H1 (cell line): ENCODE data around the gene ZNF8. TPM values are rescaled to one million over a fixed set of nuclear protein-coding genes. Genes with fewer than 3 reads are reported as not detected.

Source experiments
- CTCF ChIA-PET: fragments of 300-600 bp; sonication (Branson Sonifier 250); formaldehyde crosslinking; loops from one replicate; lab custom pipeline; 2021; ENCODE audit not compliant: partially characterized antibody; lab: Charles Lee
- POLR2A ChIA-PET: fragments of 300-600 bp; sonication (Branson Sonifier 250); formaldehyde crosslinking; loops from one replicate; lab custom pipeline; 2021; ENCODE audit warnings: inconsistent platforms; ENCODE audit not compliant: partially characterized antibody; lab: Charles Lee
- DNase-seq, 2 experiments: peaks; one replicate each; pipeline versions ENCODE4 v3.0.0 to v3.0.0-alpha.2; 2010 to 2022; ENCODE audit warnings: low spot score in 2 of 2, low read depth in 1 of 2, mixed read lengths in 1 of 2
- FAIRE-seq: peaks from 2 replicates; lab custom pipeline; 2011; peaks lifted over from hg19 to GRCh38; lab: Jason Lieb, UNC
- H2AFZ ChIP-seq: 2 replicates; pipeline ENCODE4 v1.8.1; 2012; ENCODE audit warnings: low read length, inconsistent platforms
- H2AK5ac ChIP-seq: 2 replicates; pipeline ENCODE4 v1.6.1; 2013; ENCODE audit warnings: low read depth, low read length
- H2BK120ac ChIP-seq: replicated peaks from 2 replicates; pipeline ENCODE3; 2013; ENCODE audit warnings: low read depth, low read length, inconsistent platforms
- H2BK12ac ChIP-seq: 2 replicates; pipeline ENCODE4 v1.6.1; 2013; ENCODE audit warnings: low read depth, low read length
- H2BK15ac ChIP-seq: 2 replicates; pipeline ENCODE4 v1.6.1; 2013; ENCODE audit warnings: low read length
- H2BK20ac ChIP-seq: 2 replicates; pipeline ENCODE4 v1.6.1; 2013; ENCODE audit warnings: low read length
- H2BK5ac ChIP-seq: 2 replicates; pipeline ENCODE4 v1.6.1; 2013; ENCODE audit warnings: low read depth, low read length
- H3K14ac ChIP-seq: 2 replicates; pipeline ENCODE4 v1.6.1; 2013; ENCODE audit warnings: inconsistent platforms; ENCODE audit not compliant: insufficient read length
- H3K18ac ChIP-seq: 2 replicates; pipeline ENCODE4 v1.6.1; 2013; ENCODE audit warnings: low read length; ENCODE audit errors: extremely low read depth
- H3K23ac ChIP-seq: 2 replicates; pipeline ENCODE4 v1.6.1; 2013; ENCODE audit warnings: inconsistent platforms; ENCODE audit not compliant: insufficient read length
- H3K23me2 ChIP-seq: 2 replicates; pipeline ENCODE4 v1.6.1; 2013; ENCODE audit warnings: low read depth, low read length
- H3K27ac ChIP-seq: 2 replicates; pipeline ENCODE4 v1.6.1; 2011; ENCODE audit warnings: low read depth, low read length, inconsistent platforms
- H3K27me3 ChIP-seq, 4 experiments: replicated peaks in 1 of 4; 1 replicate in 1 of 4; 2 replicates in 3 of 4; pipeline versions ENCODE4 v1.6.1 to v1.8.1; 2011 to 2013; ENCODE audit warnings: low read length in 3 of 4, mild to moderate bottlenecking in 3 of 4, inconsistent platforms in 2 of 4, mixed read lengths in 2 of 4, moderate library complexity in 1 of 4; ENCODE audit not compliant: control insufficient read depth in 3 of 4, insufficient read depth in 3 of 4; ENCODE audit errors: extremely low read depth in 1 of 4
- H3K36me3 ChIP-seq, 4 experiments: 2 replicates each; pipeline versions ENCODE4 v1.6.1 to v1.8.1; 2011 to 2013; ENCODE audit warnings: mild to moderate bottlenecking in 4 of 4, low read length in 3 of 4, moderate library complexity in 2 of 4, control low read depth in 1 of 4, inconsistent platforms in 1 of 4; ENCODE audit not compliant: insufficient read depth in 4 of 4, control insufficient read depth in 2 of 4
- H3K4ac ChIP-seq: replicated peaks from 2 replicates; pipeline ENCODE3; 2013; ENCODE audit warnings: low read length, low read depth, mixed read lengths, inconsistent platforms; ENCODE audit not compliant: insufficient read length
- H3K4me1 ChIP-seq, 4 experiments: replicated peaks in 1 of 4; 1 replicate in 1 of 4; 2 replicates in 3 of 4; pipeline versions ENCODE4 v1.6.1 to v1.8.1; 2011 to 2013; ENCODE audit warnings: low read length in 3 of 4, inconsistent platforms in 2 of 4, mixed read lengths in 1 of 4; ENCODE audit not compliant: insufficient read depth in 4 of 4, control insufficient read depth in 3 of 4
- H3K4me2 ChIP-seq, 2 experiments: 2 replicates each; pipeline versions ENCODE4 v1.6.1 to v1.8.1; 2011 to 2013; ENCODE audit warnings: low read depth in 2 of 2, low read length in 2 of 2, control low read depth in 1 of 2, inconsistent platforms in 1 of 2, mild to moderate bottlenecking in 1 of 2; ENCODE audit not compliant: insufficient read depth in 1 of 2
- H3K4me3 ChIP-seq, 4 experiments: fragments of 200-600, 300-600 bp in 1 of 4; sonication (generic), shearing (Covaris generic), sonication (Bioruptor Twin) in 1 of 4; 2 replicates each; pipeline versions ENCODE4 v1.5.1 to v1.8.1; 2011 to 2016; ENCODE audit warnings: low read length in 4 of 4, low read depth in 3 of 4, control low read depth in 2 of 4, inconsistent platforms in 2 of 4, mild to moderate bottlenecking in 2 of 4, mixed read lengths in 1 of 4, moderate library complexity in 1 of 4; ENCODE audit not compliant: insufficient read depth in 2 of 4; ENCODE audit errors: extremely low read depth in 1 of 4
- H3K56ac ChIP-seq: replicated peaks from 2 replicates; pipeline ENCODE3; 2013; ENCODE audit warnings: low read depth, mild to moderate bottlenecking, mixed read lengths, low read length, inconsistent platforms; ENCODE audit not compliant: insufficient read length
- H3K79me1 ChIP-seq: 2 replicates; pipeline ENCODE4 v1.6.1; 2013; ENCODE audit warnings: low read depth, low read length, control low read depth
- H3K79me2 ChIP-seq, 2 experiments: 2 replicates each; pipeline versions ENCODE4 v1.6.1 to v1.8.1; 2012 to 2013; ENCODE audit warnings: low read length in 2 of 2, mild to moderate bottlenecking in 2 of 2, inconsistent platforms in 1 of 2; ENCODE audit not compliant: insufficient read depth in 2 of 2, control insufficient read depth in 1 of 2
- H3K9ac ChIP-seq, 4 experiments: replicated peaks in 1 of 4; 1 replicate in 1 of 4; 2 replicates in 3 of 4; pipeline versions ENCODE4 v1.6.1 to v1.8.1; 2011 to 2013; ENCODE audit warnings: low read depth in 3 of 4, low read length in 3 of 4, control low read depth in 2 of 4, mild to moderate bottlenecking in 2 of 4, moderate library complexity in 2 of 4, inconsistent platforms in 1 of 4; ENCODE audit errors: extremely low read depth in 1 of 4
- H3K9me3 ChIP-seq, 2 experiments: 2 replicates each; pipeline versions ENCODE4 v1.6.1 to v1.8.1; 2012 to 2013; ENCODE audit warnings: mild to moderate bottlenecking in 2 of 2, moderate library complexity in 2 of 2, control low read depth in 1 of 2, inconsistent platforms in 1 of 2, low read depth in 1 of 2, low read length in 1 of 2, mixed read lengths in 1 of 2; ENCODE audit not compliant: insufficient read depth in 2 of 2
- H4K20me1 ChIP-seq, 2 experiments: replicated peaks in 1 of 2; 2 replicates each; pipeline versions ENCODE3 to v1.8.1; 2011 to 2013; ENCODE audit warnings: inconsistent platforms in 2 of 2, low read length in 2 of 2, mild to moderate bottlenecking in 1 of 2; ENCODE audit not compliant: insufficient read depth in 2 of 2, control insufficient read depth in 1 of 2
- H4K5ac ChIP-seq: 2 replicates; pipeline ENCODE4 v1.6.1; 2013; ENCODE audit warnings: low read length, low read depth, mixed read lengths, inconsistent platforms; ENCODE audit not compliant: insufficient read length
- H4K8ac ChIP-seq: 2 replicates; pipeline ENCODE4 v1.8.0; 2013; ENCODE audit warnings: mild to moderate bottlenecking, moderate library complexity, low read length, inconsistent platforms; ENCODE audit not compliant: insufficient read depth; ENCODE audit errors: extremely low read depth
- H4K91ac ChIP-seq: replicated peaks from 2 replicates; pipeline ENCODE3; 2013; ENCODE audit warnings: low read length, mixed read lengths, inconsistent platforms; ENCODE audit not compliant: insufficient read length
- KDM4A ChIP-seq: IDR thresholded peaks from one replicate; pipeline ENCODE4 v1.7.1; 2012; ENCODE audit warnings: low read depth, mild to moderate bottlenecking, moderate library complexity, low read length, inconsistent platforms; ENCODE audit not compliant: severe bottlenecking
- WGBS, 2 experiments: shearing (Covaris generic) in 1 of 2; methylation state at CpG; one replicate each; pipeline versions ENCODE4 v1.1.6 to v1.1.7; 2013 to 2015; ENCODE audit warnings: low lambda C conversion rate in 2 of 2, mixed read lengths in 2 of 2, inconsistent platforms in 1 of 2, low coverage in 1 of 2, missing lambda C conversion rate in 1 of 2; ENCODE audit not compliant: insufficient replicate concordance in 2 of 2, insufficient coverage in 1 of 2, insufficient read length in 1 of 2; ENCODE audit errors: extremely low coverage in 1 of 2, missing lambda C conversion rate in 1 of 2; 5-methylcytosine and 5-hydroxymethylcytosine counted together
- polyA plus RNA-seq, 7 experiments: library from polyadenylated mRNA; depleted of rRNA in 3 of 7; stranded (reverse) in 5 of 7; unstranded in 2 of 7; fragments of >200 nt in 5 of 7; fragments of 200-250 nt in 2 of 7; gene quantifications; 1 replicate in 5 of 7; 2 replicates in 1 of 7; 4 replicates in 1 of 7; pipeline versions ENCODE4 v1.2.1 to v1.2.3, GENCODE V29; 2011 to 2013; ENCODE audit warnings: missing spikeins in 2 of 7, mixed read lengths in 2 of 7
- total RNA-seq: library from RNA; stranded (reverse); fragmentation: NEBNext Ultra II Directional; extraction: Animal tissue kit (Norgen Biotek cat#: 25700); gene quantifications from 2 replicates; pipeline ENCODE4 v1.2.1, GENCODE V29; 2021

ZNF8 gene
- total and polyA plus RNA-seq, 2 of the 8 experiments (the other 6 are each of a cell fraction or from before 2014, with no cell fraction given) = 9.2 to 21.5 TPM

DNA sequence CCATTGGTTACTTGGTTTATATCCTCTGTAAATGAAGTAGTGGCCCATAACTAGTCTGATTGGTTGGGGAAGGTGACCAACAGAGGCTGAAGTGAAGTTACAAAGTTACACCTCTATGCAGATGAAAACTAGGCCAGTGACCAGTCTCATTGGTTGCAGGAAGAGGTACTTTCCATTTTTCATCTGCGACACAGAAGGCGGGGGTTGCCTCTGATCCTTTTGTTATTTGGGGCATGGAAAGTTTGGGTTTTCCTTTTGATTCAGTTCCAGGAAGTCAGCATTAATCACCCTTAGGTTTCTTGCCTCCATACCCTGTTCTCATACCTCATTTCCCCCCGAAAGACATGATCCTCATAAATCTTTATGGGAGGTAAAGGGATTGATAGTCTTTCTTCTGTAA lies 29.9 kb upstream of the ZNF8 start:
- H3K4ac ChIP-seq = no peak overlapping the region
- H3K9me3 ChIP-seq = peaks cover 76 to 82% of the 10 kb centered on the region in 2 experiments
- DNase-seq (no peak), FAIRE-seq (no peak)
- no peak overlapping the region for H3K23ac ChIP-seq
- H3K79me2 ChIP-seq = no peaks in the 10 kb centered on the region
- no peak overlapping the region for H2BK15ac ChIP-seq
- no peak overlapping the region for H3K18ac ChIP-seq
- POLR2A ChIA-PET = interaction anchor here (0.6 to 10.6 kb wide), 7 partner anchors 9 to 28 kb away, joined by 3 to 152 read pairs (median 14); partner anchors contain the start of gene ZNF544
- H3K27me3 ChIP-seq = no peaks in the 10 kb centered on the region
- H3K4me2 ChIP-seq = no peak overlapping the region
- no peak overlapping the region for H4K8ac ChIP-seq
- H3K14ac ChIP-seq = no peak overlapping the region
- H4K20me1 ChIP-seq = no peaks in the 10 kb centered on the region
- H4K91ac ChIP-seq = no peak overlapping the region
- no peak overlapping the region for H2BK5ac ChIP-seq
- no peak overlapping the region for H2BK120ac ChIP-seq
- CTCF ChIA-PET = no interaction called here
- H3K23me2 ChIP-seq = no peaks in the 10 kb centered on the region
- no peak for TF ChIP-seq KDM4A
- no peak overlapping the region for H4K5ac ChIP-seq
- H3K36me3 ChIP-seq = peaks cover 67 to 100% (median 91%) of the 10 kb centered on the region in 4 experiments
- H3K9ac ChIP-seq = no peak overlapping the region
- H2AK5ac ChIP-seq = no peak overlapping the region
- H3K79me1 ChIP-seq = no peaks in the 10 kb centered on the region; the same call in 1 of the 2 replicates
- H2AFZ ChIP-seq = no peak overlapping the region
- H3K56ac ChIP-seq = no peak overlapping the region
- H2BK12ac ChIP-seq = no peak overlapping the region
- 97% methylated on average over 3 of the region's 3 CpGs; no CpG with 5 or more reads in 1 of the 2 experiments for WGBS, 2 experiments
- no peak overlapping the region for H2BK20ac ChIP-seq
- H3K4me1 ChIP-seq = no peaks in the 10 kb centered on the region
- no peak overlapping the region for H3K27ac ChIP-seq
- H3K4me3 ChIP-seq = no peak overlapping the region
